AG09309 (cell line): ENCODE data around the gene VWA2.

ENCODE experiments used
- DNase-seq: peaks from one replicate; pipeline ENCODE4 v3.0.0-alpha.2; 2010; ENCODE audit warnings: low read depth
- H3K4me3 ChIP-seq: 2 replicates; pipeline ENCODE4 v1.5.1; 2011; ENCODE audit warnings: mild to moderate bottlenecking, low read depth, low read length, moderate library complexity; ENCODE audit not compliant: control insufficient read depth
- CTCF ChIP-seq: IDR thresholded peaks from 2 replicates; pipeline ENCODE4 v1.5.1; 2011; ENCODE audit warnings: mild to moderate bottlenecking, low read depth, low read length, inconsistent platforms; ENCODE audit not compliant: insufficient read depth, control insufficient read depth; ENCODE audit errors: missing control alignments

The VWA2 gene

GRCh38 chr10:114284346-114285071 lies 45.5 kb downstream of the VWA2 start:
- TF ChIP-seq CTCF, result no peak
- no peak for DNase-seq
- no peak overlapping the region for H3K4me3 ChIP-seq

- DNase-seq, result no peak
- H3K4me3 ChIP-seq, result no peak overlapping the region
- no peak for TF ChIP-seq CTCF
These were observed 46.9 kb downstream of the VWA2 start for GRCh38 chr10:114285961-114286441.

GRCh38 chr10:114286921-114287320 lies 47.9 kb downstream of the VWA2 start:
- H3K4me3 ChIP-seq, result no peak overlapping the region
- no peak for TF ChIP-seq CTCF
- DNase-seq, result no peak

GRCh38 chr10:114288424-114289095 lies 49.5 kb downstream of the VWA2 start:
- H3K4me3 ChIP-seq, result no peak overlapping the region
- DNase-seq, result no peak
- no peak for TF ChIP-seq CTCF

- no peak overlapping the region for H3K4me3 ChIP-seq
- no peak for TF ChIP-seq CTCF
- no peak for DNase-seq
These were observed 50.0 kb downstream of the VWA2 start for GRCh38 chr10:114289096-114289436.

GRCh38 chr10:114290038-114290437 lies 51.0 kb downstream of the VWA2 start:
- no peak overlapping the region for H3K4me3 ChIP-seq
- no peak for DNase-seq
- no peak for TF ChIP-seq CTCF
